Erythroblast (primary cell): ENCODE data around the gene USP35.

Experiments used
- GATA1 ChIP-seq: IDR thresholded peaks from 2 replicates; pipeline ENCODE4 v1.6.1; 2011; ENCODE audit warnings: low read depth, mild to moderate bottlenecking, control low read depth, low read length, moderate library complexity
- POLR2A ChIP-seq: IDR thresholded peaks from 2 replicates; pipeline ENCODE4 v1.6.1; 2011; ENCODE audit warnings: mild to moderate bottlenecking, low read length

GRCh38 chr11:78262238-78262637, 73.5 kb downstream of the USP35 start:
- TF ChIP-seq POLR2A (no peak), GATA1 (no peak)
